ENCODE measurements around the gene EPHA8.

EPHA8 gene

DNA sequence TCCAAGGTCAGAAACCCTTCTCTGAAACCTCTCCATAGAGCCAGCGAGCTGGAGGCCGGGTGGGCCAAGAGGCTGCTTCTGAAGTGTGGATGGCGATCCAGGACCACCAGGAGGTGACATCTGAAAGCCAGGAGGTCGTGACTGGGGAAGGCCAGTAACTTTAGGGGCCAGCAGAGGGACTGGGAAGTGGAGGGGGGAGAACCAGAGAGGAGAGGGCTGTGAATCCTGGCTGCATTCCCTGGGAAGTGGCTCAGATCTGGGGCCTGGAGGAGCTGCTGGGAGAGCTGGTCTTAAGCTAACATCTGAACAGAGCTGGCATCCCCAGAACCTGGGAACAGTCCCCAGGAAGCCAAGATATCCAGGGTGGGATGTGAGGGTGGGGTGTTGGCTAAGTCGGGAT, 11.3 kb upstream of the EPHA8 start:
- TF ChIP-seq KLF8 (tag by site-specific recombination; IDR thresholded peaks at IDR 0.05) (no peak), BCL11B (tag by site-specific recombination; IDR thresholded peaks at IDR 0.05; ENCODE audit: low read depth) (no peak), ZNF707 (tag by site-specific recombination; IDR thresholded peaks at IDR 0.05) (no peak)
- H3K9me3 ChIP-seq (ENCODE audit: control insufficient read depth, insufficient read depth, low read depth, low read length) = no peaks in the 10 kb centered on the region
- no peak overlapping the region for H3K27ac ChIP-seq (ENCODE audit: extremely low read depth, low read depth, low read length)
- no peaks in the 10 kb centered on the region for H3K4me1 ChIP-seq (ENCODE audit: control insufficient read depth, insufficient read depth, low read length)
- no peaks in the 10 kb centered on the region for H3K36me3 ChIP-seq (ENCODE audit: control insufficient read depth in 2 of 2, insufficient read depth in 1 of 2, low read length in 2 of 2)
- POLR2A ChIA-PET = no interaction called here
- no peak overlapping the region for H3K4me3 ChIP-seq (ENCODE audit: low read depth, low read length)
- CTCF ChIA-PET = no interaction called here

DNA sequence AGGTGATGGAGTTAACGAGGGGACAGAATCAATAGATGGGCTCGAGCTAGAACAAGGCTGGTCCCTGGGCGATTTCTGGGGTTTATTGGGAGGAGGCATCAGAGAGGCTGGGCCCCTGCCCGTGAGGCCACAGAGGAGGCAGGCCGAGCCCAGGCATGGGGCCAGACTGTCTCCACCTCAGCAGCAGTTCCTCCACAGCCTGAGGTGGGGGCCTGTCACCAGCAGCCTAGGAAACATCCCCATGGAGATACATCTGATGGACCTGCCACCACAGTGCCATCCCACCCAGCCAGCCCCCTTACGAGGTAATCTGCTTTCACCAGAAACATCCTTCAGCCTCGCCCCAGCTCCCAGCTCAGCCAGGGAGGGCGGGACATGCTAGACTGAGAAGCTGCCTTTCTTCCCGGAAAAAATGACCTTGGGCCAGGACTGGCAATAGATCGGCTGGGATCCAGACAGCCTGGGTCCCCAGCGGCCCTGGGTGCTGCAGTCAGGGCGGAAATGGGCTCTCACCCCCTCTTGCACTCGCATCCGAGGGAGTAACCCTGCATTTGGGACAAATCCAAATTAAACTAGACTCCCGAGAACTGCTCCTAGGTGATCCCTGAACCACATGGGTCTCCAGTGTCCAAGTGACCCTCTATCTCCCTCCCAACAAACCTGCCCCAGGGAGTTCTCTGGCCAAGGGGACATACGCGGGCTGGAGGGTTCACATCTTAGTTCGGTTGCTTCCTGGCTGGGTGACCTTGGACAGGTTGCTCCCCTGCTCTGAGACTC, 10.0 kb upstream of the EPHA8 start:
- Histone ChIP-seq H3K4me1 (ENCODE audit: control insufficient read depth, insufficient read depth, low read length) (no peaks in the 10 kb centered on the region), H3K36me3 (ENCODE audit: control insufficient read depth in 2 of 2, insufficient read depth in 1 of 2, low read length in 2 of 2) (no peaks in the 10 kb centered on the region), H3K27ac (ENCODE audit: extremely low read depth, low read depth, low read length) (no peak overlapping the region), H3K9me3 (ENCODE audit: control insufficient read depth, insufficient read depth, low read depth, low read length) (no peaks in the 10 kb centered on the region), H3K4me3 (ENCODE audit: low read depth, low read length) (no peak overlapping the region)
- ChIA-PET POLR2A (no interaction called here), CTCF (no interaction called here)
- TF ChIP-seq, protein P1, sequence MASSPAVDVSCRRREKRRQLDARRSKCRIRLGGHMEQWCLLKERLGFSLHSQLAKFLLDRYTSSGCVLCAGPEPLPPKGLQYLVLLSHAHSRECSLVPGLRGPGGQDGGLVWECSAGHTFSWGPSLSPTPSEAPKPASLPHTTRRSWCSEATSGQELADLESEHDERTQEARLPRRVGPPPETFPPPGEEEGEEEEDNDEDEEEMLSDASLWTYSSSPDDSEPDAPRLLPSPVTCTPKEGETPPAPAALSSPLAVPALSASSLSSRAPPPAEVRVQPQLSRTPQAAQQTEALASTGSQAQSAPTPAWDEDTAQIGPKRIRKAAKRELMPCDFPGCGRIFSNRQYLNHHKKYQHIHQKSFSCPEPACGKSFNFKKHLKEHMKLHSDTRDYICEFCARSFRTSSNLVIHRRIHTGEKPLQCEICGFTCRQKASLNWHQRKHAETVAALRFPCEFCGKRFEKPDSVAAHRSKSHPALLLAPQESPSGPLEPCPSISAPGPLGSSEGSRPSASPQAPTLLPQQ (tag by site-specific recombination; IDR thresholded peaks at IDR 0.05) = no peak
- no peak for TF ChIP-seq ZNF274 (IDR thresholded peaks at IDR 0.05; ENCODE audit: low read length)
- TF ChIP-seq ZNF274 (tag by site-specific recombination; IDR thresholded peaks at IDR 0.05; ENCODE audit: borderline replicate concordance) = no peak
- TF ChIP-seq, protein P2, sequence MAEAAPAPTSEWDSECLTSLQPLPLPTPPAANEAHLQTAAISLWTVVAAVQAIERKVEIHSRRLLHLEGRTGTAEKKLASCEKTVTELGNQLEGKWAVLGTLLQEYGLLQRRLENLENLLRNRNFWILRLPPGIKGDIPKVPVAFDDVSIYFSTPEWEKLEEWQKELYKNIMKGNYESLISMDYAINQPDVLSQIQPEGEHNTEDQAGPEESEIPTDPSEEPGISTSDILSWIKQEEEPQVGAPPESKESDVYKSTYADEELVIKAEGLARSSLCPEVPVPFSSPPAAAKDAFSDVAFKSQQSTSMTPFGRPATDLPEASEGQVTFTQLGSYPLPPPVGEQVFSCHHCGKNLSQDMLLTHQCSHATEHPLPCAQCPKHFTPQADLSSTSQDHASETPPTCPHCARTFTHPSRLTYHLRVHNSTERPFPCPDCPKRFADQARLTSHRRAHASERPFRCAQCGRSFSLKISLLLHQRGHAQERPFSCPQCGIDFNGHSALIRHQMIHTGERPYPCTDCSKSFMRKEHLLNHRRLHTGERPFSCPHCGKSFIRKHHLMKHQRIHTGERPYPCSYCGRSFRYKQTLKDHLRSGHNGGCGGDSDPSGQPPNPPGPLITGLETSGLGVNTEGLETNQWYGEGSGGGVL (tag by site-specific recombination; IDR thresholded peaks at IDR 0.05) = no peak
- TF ChIP-seq ZNF391 (tag by site-specific recombination; IDR thresholded peaks at IDR 0.05; ENCODE audit: borderline replicate concordance, low read depth) = no peak
- TF ChIP-seq, protein P3, sequence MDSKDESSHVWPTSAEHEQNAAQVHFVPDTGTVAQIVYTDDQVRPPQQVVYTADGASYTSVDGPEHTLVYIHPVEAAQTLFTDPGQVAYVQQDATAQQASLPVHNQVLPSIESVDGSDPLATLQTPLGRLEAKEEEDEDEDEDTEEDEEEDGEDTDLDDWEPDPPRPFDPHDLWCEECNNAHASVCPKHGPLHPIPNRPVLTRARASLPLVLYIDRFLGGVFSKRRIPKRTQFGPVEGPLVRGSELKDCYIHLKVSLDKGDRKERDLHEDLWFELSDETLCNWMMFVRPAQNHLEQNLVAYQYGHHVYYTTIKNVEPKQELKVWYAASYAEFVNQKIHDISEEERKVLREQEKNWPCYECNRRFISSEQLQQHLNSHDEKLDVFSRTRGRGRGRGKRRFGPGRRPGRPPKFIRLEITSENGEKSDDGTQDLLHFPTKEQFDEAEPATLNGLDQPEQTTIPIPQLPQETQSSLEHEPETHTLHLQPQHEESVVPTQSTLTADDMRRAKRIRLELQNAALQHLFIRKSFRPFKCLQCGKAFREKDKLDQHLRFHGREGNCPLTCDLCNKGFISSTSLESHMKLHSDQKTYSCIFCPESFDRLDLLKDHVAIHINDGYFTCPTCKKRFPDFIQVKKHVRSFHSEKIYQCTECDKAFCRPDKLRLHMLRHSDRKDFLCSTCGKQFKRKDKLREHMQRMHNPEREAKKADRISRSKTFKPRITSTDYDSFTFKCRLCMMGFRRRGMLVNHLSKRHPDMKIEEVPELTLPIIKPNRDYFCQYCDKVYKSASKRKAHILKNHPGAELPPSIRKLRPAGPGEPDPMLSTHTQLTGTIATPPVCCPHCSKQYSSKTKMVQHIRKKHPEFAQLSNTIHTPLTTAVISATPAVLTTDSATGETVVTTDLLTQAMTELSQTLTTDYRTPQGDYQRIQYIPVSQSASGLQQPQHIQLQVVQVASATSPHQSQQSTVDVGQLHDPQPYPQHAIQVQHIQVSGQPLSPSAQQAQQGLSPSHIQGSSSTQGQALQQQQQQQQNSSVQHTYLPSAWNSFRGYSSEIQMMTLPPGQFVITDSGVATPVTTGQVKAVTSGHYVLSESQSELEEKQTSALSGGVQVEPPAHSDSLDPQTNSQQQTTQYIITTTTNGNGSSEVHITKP (tag by site-specific recombination; IDR thresholded peaks at IDR 0.05) = no peak
- TF ChIP-seq, protein P4, sequence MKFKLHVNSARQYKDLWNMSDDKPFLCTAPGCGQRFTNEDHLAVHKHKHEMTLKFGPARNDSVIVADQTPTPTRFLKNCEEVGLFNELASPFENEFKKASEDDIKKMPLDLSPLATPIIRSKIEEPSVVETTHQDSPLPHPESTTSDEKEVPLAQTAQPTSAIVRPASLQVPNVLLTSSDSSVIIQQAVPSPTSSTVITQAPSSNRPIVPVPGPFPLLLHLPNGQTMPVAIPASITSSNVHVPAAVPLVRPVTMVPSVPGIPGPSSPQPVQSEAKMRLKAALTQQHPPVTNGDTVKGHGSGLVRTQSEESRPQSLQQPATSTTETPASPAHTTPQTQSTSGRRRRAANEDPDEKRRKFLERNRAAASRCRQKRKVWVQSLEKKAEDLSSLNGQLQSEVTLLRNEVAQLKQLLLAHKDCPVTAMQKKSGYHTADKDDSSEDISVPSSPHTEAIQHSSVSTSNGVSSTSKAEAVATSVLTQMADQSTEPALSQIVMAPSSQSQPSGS (tag by site-specific recombination; IDR thresholded peaks at IDR 0.05; ENCODE audit: low read depth) = no peak
- TF ChIP-seq ZNF366 (tag by site-specific recombination; conservative IDR thresholded peaks at IDR 0.05) = no peak
- TF ChIP-seq ZNF530 (tag by site-specific recombination; IDR thresholded peaks at IDR 0.05; ENCODE audit: low read depth) = no peak
- no peak for TF ChIP-seq MEIS1 (CRISPR knock-in tag; IDR thresholded peaks at IDR 0.05; ENCODE audit: borderline replicate concordance)
- TF ChIP-seq RBAK (tag by site-specific recombination; IDR thresholded peaks at IDR 0.05) = no peak
- no peak for TF ChIP-seq ZBTB20 (tag by site-specific recombination; IDR thresholded peaks at IDR 0.05)
- TF ChIP-seq EGR2 (tag by site-specific recombination; IDR thresholded peaks at IDR 0.05; ENCODE audit: low read depth) = no peak
- no peak for TF ChIP-seq ZNF670 (tag by site-specific recombination; IDR thresholded peaks at IDR 0.05; ENCODE audit: low read depth)
- peak; percentile 17; the same call in 1 of the 2 replicates for TF ChIP-seq GLIS1 (tag by site-specific recombination; IDR thresholded peaks at IDR 0.05)
- no peak for TF ChIP-seq ZNF239 (tag by site-specific recombination; IDR thresholded peaks at IDR 0.05)
- TF ChIP-seq ZNF404 (tag by site-specific recombination; IDR thresholded peaks at IDR 0.05) = no peak
- TF ChIP-seq ZNF169 (tag by site-specific recombination; IDR thresholded peaks at IDR 0.05) = no peak
- TF ChIP-seq, protein P5, sequence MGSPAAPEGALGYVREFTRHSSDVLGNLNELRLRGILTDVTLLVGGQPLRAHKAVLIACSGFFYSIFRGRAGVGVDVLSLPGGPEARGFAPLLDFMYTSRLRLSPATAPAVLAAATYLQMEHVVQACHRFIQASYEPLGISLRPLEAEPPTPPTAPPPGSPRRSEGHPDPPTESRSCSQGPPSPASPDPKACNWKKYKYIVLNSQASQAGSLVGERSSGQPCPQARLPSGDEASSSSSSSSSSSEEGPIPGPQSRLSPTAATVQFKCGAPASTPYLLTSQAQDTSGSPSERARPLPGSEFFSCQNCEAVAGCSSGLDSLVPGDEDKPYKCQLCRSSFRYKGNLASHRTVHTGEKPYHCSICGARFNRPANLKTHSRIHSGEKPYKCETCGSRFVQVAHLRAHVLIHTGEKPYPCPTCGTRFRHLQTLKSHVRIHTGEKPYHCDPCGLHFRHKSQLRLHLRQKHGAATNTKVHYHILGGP (tag by site-specific recombination; IDR thresholded peaks at IDR 0.05) = no peak
- peak; percentile 32; the same call in 1 of the 2 replicates for TF ChIP-seq GLIS2 (tag by site-specific recombination; IDR thresholded peaks at IDR 0.05)
- no peak for TF ChIP-seq ZNF792 (tag by site-specific recombination; IDR thresholded peaks at IDR 0.05)
